GM18502 (cell line): Measurements from ENCODE around the gene P2RY13.

ENCODE experiments used
- ATAC-seq: cut with Tn5 transposase; IDR thresholded peaks from one replicate; pipeline ENCODE4 v1.9.1; 2021; ENCODE audit warnings: mild to moderate bottlenecking; ENCODE audit not compliant: unreplicated experiment, poor library complexity

The P2RY13 gene

GRCh38 chr3:151329363-151329762 lies at the start of gene P2RY13:
P2RY13 (minus strand) TSS chr3:151329549; CDS start chr3:151329528, 21 bp downstream.
- no peak for ATAC-seq

GRCh38 chr3:151377768-151378385 lies 48.5 kb upstream of the P2RY13 start:
- ATAC-seq = peak; percentile 50

- ATAC-seq = no peak
Measured at GRCh38 chr3:151372063-151372820, 42.9 kb upstream of the P2RY13 start.

- ATAC-seq = no peak
Measured at GRCh38 chr3:151371526-151371925, 42.2 kb upstream of the P2RY13 start.

GRCh38 chr3:151367448-151367847 lies 38.1 kb upstream of the P2RY13 start:
- no peak for ATAC-seq

- no peak for ATAC-seq
Measured at GRCh38 chr3:151366993-151367392, 37.6 kb upstream of the P2RY13 start.

GRCh38 chr3:151362751-151363174 lies 33.4 kb upstream of the P2RY13 start:
- no peak for ATAC-seq

- no peak for ATAC-seq
Measured at GRCh38 chr3:151357463-151357850, 28.1 kb upstream of the P2RY13 start.

GRCh38 chr3:151356794-151357462 lies 27.6 kb upstream of the P2RY13 start:
- no peak for ATAC-seq

GRCh38 chr3:151351648-151352047 lies 22.3 kb upstream of the P2RY13 start:
- ATAC-seq = peak; percentile 32

GRCh38 chr3:151351219-151351618 lies 21.9 kb upstream of the P2RY13 start:
- peak; percentile 90 for ATAC-seq

- no peak for ATAC-seq
Measured at GRCh38 chr3:151350656-151351055, 21.3 kb upstream of the P2RY13 start.

GRCh38 chr3:151347432-151347831 lies 18.1 kb upstream of the P2RY13 start:
- no peak for ATAC-seq

GRCh38 chr3:151346292-151346691 lies 16.9 kb upstream of the P2RY13 start:
- ATAC-seq = no peak

- no peak for ATAC-seq
Measured at GRCh38 chr3:151345859-151346258, 16.5 kb upstream of the P2RY13 start.

GRCh38 chr3:151331696-151332095 lies 2.3 kb upstream of the P2RY13 start:
- no peak for ATAC-seq

GRCh38 chr3:151330899-151331298 lies 1.6 kb upstream of the P2RY13 start:
- ATAC-seq = no peak

GRCh38 chr3:151330379-151330778 lies 1.0 kb upstream of the P2RY13 start:
- no peak for ATAC-seq

- no peak for ATAC-seq
Measured at GRCh38 chr3:151328298-151328995, 902 bp downstream of the P2RY13 start.

GRCh38 chr3:151327571-151328198 lies 1.7 kb downstream of the P2RY13 start:
- ATAC-seq = no peak
